HG03175 (cell line): ENCODE results near the gene SCD5.

Experiments used
- ATAC-seq: cut with Tn5 transposase; IDR thresholded peaks from one replicate; pipeline ENCODE4 v1.9.1; 2021; ENCODE audit warnings: mild to moderate bottlenecking, moderate library complexity; ENCODE audit not compliant: unreplicated experiment

Gene SCD5

GRCh38 chr4:82642331-82642730 lies 156.3 kb downstream of the SCD5 start:
- ATAC-seq, result no peak

DNA sequence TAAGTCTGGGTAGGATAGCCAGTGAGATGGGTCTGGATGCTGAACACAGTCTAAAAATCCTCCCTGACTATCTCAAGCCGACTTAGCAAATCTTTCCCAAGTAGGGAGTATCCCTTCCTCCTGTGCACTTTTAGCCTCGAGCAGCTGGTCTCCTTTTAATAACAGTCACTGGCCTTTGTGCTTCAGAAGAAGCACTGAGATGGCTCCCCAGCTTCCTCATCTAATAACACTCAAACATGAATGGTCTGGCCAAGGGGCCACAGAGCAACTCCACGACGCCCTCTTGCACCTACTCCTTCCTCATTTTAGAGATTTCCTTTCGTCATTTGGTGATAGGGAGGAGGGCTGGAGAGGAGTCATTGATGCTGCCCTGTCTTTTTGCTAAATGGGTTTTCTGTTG lies 158.1 kb downstream of the SCD5 start:
- ATAC-seq, result no peak

GRCh38 chr4:82639971-82640370 lies 158.6 kb downstream of the SCD5 start:
- ATAC-seq, result no peak

- no peak for ATAC-seq
Observed at GRCh38 chr4:82638479-82638878, 160.1 kb downstream of the SCD5 start.

- no peak for ATAC-seq
Observed at GRCh38 chr4:82630079-82630478, 168.5 kb downstream of the SCD5 start.

DNA sequence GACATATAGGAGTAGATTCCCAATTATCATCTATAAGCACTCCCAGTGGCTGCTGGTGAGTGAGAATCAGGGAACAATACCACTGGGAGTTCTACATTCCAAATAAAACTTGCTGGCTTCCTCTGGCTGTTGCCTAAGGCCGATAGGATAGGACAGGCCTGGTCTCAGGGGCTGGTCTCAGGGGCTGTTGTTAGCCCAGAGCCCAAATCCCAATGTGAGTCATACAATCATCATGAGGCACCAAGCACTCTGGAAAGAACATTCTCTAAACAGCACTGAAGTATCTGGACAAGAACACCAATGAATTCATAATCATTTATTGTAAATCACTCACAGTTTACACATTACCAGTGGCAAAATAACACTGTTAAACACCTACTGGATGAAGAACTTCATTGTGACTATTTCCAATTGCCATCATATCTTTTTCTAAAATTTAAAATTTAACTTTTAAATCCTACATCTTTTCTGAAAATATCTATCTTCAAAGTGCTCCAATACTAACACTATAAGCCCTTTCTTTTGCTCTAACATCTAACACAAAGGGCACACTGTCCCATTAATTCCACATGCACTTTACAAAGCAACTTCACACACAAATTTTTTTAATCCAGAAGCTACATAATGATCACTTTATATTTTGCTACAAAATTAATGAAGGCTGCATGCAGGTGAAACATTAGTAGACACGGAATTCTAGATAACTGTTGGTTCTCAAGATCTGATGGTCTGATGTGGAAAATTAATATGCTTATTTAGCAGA lies 169.2 kb downstream of the SCD5 start:
- ATAC-seq, result no peak

DNA sequence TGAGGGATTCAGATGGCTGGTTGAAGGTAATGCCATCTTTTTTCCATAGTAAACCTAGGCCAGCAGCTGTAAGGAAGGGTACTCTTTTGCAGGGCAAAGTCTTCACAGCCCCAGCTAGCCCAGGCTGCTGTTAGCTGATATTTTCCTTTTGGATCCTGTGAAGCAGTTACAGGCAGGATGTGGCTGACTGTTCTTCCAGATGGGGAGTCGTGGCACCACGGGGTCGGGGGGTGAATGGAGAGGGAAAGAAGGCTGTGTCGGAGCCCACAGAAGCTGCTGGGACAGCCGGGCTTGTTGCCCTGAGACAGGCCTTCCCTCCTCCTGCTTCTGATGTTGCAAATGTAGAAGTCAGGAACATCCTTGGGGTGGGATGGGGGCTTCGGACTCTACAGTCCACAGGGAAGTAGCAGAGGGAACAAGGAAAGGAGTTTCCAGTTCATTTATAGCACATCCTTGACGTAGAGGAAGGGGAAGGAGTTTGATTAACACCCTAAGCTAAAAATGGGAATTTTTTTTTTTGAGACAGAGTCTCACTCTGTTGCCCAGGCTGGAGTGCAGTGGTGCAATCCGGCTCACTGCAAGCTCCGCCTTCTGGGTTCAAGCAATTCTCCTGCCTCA lies 172.2 kb downstream of the SCD5 start:
- ATAC-seq, result no peak

DNA sequence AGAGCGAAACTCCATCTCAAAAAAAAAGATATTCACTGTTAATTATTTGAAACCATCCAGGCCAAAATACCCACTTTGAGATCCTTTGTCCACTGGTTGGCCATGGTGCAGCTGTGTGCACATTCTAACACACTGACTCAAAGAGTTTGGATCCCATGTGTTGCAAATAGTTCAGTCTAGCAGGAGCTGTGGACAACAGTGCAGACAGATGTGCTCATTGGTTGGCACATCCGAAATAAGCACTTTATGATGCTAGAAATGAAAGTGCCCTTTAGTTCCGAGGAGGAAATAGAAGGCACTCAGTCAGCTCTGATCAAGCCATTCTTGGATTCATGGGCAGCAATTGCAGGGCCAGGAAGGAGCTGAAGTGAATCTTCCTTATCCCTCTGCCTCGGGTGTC lies 173.8 kb downstream of the SCD5 start:
- no peak for ATAC-seq

- ATAC-seq, result no peak
Observed at GRCh38 chr4:82623121-82623683, 175.4 kb downstream of the SCD5 start.

- ATAC-seq, result no peak
Observed at GRCh38 chr4:82621251-82621650, 177.3 kb downstream of the SCD5 start.

DNA sequence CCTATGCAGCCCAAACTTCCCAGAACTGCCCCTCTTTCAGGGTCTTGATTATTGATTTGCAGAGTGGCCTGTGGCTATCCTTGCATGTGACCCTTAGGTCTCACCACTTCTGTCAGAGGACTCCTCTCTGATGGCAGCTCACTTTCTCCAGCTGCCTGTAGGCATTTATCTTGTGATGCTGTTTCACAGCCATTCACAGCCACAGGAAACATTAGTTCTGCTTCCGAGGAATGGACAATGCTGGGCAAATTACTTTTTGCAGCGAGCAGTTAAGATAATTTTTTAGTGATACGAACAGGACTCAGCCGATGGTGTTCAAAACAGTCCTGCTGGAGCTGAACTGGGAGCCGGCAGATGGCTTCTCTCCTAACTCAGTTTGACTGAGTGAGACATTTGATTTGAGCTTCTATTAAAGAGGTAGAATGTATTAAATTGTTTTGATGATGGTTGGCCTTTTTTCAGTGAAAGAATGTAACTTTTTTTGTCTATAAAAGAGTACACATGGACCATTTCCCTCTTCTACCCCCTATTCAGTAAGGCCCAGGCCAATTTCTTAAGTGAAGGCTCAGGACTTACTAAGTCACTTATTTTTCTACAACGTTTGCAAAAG lies 178.4 kb downstream of the SCD5 start:
- ATAC-seq, result no peak

GRCh38 chr4:82618103-82618720 lies 180.4 kb downstream of the SCD5 start:
- no peak for ATAC-seq

GRCh38 chr4:82614838-82615449 lies 183.7 kb downstream of the SCD5 start:
- no peak for ATAC-seq

- ATAC-seq, result no peak
Observed at GRCh38 chr4:82613121-82613520, 185.5 kb downstream of the SCD5 start.

- ATAC-seq, result no peak
Observed at GRCh38 chr4:82611982-82612381, 186.6 kb downstream of the SCD5 start.

DNA sequence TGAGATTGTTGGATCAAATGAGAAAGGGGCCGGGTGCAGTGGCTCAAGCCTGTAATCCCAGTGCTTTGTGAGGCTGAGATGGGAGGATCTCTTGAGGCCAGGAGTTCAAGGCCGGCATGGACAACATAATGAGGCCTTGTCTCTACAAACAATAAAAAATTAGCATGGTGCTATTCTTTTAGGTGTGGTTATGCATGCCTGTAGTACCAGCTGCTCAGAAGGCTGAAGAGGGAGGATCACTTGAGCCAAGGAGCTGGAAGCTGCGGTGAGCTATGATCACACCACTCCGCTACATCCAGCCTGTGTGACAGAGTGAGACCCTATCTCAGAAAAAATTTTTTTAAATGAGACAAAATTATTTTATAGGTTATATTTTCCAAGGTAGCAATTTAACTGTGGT lies 187.1 kb downstream of the SCD5 start:
- no peak for ATAC-seq

GRCh38 chr4:82610041-82610440 lies 188.6 kb downstream of the SCD5 start:
- ATAC-seq, result no peak

DNA sequence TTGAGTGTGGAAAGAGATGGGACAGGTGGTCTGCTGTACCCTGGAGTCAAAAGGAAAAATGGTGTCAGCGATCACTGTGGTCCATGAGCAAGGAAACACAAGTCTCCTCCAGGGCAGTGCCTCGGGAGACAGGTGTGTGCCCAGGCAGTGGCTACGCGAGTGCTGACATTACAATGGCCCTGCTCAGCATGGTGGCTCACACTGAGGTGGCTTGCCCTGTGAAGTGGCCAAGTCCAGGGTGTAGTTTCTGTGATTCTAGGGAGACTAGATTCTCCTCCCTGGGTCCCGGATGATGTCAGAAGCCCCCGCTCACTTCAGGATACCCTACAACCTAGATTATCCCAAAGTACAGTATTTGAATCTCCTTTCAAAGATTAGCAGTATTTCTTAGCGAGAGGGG lies 192.0 kb downstream of the SCD5 start:
- no peak for ATAC-seq

- no peak for ATAC-seq
Observed at GRCh38 chr4:82604522-82604921, 194.1 kb downstream of the SCD5 start.

DNA sequence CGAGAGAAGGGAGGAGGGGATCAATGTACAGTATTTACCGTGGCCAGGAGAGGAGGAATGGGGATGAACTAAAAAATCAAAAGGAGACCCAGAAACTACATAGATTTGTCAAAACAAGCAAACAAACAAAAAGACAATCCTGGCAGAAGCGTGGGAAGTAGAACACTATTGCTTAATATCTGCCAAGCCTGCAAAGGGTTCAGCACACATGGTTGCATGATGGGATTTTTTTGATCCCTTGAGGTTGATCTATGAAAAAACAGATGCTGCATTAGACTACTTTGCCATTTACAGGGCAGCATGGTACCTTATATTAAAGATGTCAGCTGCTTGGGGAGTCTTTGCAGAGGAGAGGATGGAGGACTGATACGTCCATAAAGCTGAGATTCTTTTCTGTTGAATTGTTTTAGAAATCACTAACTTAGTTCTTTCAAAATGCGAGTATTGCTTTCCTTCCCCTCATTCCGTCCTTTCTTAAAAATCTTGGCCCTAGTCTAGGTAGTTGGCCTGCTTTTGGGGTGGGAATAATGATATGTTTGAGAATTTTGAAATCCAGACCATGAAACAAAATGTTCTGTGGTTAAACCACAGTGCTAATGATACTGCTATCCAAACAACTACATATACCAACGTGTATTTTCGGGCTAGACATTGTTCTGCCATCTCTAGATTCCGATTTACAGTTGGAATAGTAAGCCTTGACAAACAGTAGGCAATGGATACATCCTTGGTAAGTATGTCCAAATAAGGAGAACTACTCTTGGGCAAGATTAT lies 197.2 kb downstream of the SCD5 start:
- no peak for ATAC-seq
